Epithelial cell of proximal tubule (primary cell): ENCODE measurements around the gene EIF4B. TPM values are rescaled to one million over a fixed set of nuclear protein-coding genes. Genes with fewer than 3 reads are reported as not detected.
A peak's percentile ranks its signal among the peaks of the same experiment; 100 is the strongest.

Experiments
- DNase-seq: peaks from one replicate; pipeline ENCODE4 v3.0.0-alpha.2; 2011; ENCODE audit warnings: low read depth
- H3K4me3 ChIP-seq: 2 replicates; pipeline ENCODE4 v1.5.1; 2011; ENCODE audit warnings: low read depth, mild to moderate bottlenecking, low read length
- total RNA-seq: library from RNA; depleted of rRNA; stranded (reverse); fragments of >200 nt; gene quantifications from 2 replicates; pipeline ENCODE4 v1.2.3, GENCODE V29; 2015
- TF ChIP-seq, protein P1 (sequence below): conservative IDR thresholded peaks from 2 replicates; pipeline ENCODE4 v1.5.1; 2012; ENCODE audit warnings: low read depth, mild to moderate bottlenecking, low read length

Gene EIF4B
- total RNA-seq, 1 donor from 2014 or later = 447 TPM

DNA sequence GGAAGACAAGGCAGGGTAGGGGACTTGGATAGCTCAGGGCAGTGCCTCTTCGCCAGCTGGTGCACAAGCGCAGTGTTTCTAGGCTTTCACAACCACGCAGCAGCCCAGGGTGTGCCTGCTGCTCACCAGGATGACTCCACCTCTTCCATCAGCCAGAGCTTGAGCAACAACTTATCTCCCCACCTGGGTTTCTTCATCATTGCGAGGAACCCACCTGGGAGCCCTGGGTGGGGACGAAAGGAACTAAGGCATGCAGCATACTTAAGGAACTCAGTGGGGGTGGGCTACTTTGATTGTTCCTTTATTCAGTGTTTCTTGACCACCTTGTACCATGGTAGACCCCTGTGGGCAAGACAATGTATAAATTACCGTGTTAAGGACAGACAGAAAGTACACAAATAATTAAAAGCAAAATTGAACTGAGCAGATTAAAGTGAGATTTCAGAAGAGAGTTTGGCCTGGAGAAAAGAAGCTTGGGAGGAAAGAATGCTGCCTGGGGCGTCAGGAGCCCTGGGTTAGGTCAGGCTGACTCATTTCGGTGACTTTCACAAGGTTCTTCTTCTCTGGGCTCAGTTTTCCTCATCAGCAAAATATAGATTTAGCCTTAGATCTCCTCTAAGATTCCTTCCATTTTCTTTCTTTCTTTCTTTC lies 34.5 kb upstream of the EIF4B start:
- DNase-seq = no peak
- H3K4me3 ChIP-seq = no peak overlapping the region

DNA sequence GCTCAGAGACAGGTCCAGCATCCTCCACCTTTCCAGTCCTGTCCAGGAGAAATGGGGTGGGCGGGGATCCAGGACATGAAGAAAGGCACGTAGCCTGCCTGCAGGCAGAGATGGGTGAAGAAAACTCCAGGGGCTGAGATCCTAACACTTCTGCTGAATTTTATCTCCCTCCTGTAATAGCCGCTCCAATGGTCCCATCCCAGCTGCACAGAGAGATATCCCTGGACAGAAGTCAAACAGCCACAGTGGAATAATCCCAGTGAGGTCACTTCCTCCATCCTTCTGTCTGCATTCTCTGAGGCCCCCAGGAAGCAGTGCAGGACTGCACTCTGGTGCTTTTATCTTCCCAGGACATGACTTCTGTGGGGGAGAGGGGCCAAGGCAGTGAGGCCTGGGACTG lies 31.1 kb upstream of the EIF4B start:
- no peak for DNase-seq
- TF ChIP-seq, protein P1, sequence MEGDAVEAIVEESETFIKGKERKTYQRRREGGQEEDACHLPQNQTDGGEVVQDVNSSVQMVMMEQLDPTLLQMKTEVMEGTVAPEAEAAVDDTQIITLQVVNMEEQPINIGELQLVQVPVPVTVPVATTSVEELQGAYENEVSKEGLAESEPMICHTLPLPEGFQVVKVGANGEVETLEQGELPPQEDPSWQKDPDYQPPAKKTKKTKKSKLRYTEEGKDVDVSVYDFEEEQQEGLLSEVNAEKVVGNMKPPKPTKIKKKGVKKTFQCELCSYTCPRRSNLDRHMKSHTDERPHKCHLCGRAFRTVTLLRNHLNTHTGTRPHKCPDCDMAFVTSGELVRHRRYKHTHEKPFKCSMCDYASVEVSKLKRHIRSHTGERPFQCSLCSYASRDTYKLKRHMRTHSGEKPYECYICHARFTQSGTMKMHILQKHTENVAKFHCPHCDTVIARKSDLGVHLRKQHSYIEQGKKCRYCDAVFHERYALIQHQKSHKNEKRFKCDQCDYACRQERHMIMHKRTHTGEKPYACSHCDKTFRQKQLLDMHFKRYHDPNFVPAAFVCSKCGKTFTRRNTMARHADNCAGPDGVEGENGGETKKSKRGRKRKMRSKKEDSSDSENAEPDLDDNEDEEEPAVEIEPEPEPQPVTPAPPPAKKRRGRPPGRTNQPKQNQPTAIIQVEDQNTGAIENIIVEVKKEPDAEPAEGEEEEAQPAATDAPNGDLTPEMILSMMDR = no peak
- H3K4me3 ChIP-seq = no peak overlapping the region

More for the DNA sequence above, 34.5 kb upstream of the EIF4B start:
- TF ChIP-seq, protein P1 = no peak

DNA sequence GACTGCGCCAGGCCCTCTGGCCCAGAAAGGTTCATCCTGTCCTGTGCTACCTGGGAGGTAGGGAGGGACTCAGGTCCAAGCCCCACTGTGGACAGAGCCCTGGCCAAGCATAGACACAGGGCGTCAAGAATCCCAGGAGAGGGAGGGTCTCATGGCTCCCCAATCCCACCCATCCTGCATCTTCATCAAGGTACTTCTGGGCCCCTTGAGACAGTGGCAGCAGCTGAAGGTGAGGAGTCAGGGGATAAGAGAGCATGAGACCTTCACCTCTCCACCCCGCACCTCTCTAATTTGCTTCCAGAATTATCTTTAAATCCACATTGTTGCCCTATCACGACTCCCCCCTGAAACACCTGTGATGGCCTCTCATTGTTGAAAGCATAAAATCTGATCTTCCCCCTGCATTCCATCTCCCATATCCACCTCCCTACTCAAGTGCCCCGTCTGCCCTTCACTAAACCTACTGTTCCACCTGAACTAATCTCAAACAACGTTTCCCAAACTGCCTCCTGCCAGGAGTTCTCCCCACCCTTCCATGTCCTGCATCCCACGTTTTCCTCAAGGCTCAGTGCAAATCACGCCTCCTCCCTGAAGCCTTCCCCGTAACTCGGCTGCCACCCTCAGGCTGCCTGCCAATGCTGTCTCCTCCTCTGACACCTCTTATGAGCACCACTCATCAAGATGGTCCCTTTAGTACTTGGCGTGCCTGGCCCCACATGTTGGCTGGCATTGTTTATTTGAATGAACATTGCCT lies 30.3 kb upstream of the EIF4B start:
- DNase-seq = no peak

DNA sequence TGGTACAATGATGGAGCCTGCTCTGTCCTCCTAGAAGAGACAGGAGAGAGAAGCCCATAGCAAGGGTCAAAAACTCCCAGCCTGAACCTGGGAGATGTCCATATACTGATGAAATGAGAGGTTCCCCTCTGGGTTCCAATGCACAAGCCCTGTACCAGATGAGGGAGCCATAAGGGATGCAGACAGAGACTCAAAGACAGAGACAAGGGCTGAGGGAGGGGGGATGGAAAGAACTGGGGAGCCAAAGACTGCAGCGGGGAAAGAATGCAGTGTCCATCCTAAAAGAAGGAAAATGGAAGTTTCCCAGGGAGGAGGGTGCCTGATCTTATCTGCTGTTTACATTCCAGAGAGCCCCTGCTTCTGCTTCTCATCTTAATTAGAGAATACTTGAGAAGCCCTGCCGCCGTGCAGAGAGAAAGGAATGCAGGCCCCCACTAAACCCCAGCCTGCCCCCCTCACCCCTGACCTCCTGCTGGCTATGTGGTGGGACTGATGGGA lies 29.6 kb upstream of the EIF4B start:
- no peak for DNase-seq
- TF ChIP-seq, protein P1 = no peak
- no peak overlapping the region for H3K4me3 ChIP-seq

More for the DNA sequence above, 30.3 kb upstream of the EIF4B start:
- no peak overlapping the region for H3K4me3 ChIP-seq
- TF ChIP-seq, protein P1 = peak; percentile 71

DNA sequence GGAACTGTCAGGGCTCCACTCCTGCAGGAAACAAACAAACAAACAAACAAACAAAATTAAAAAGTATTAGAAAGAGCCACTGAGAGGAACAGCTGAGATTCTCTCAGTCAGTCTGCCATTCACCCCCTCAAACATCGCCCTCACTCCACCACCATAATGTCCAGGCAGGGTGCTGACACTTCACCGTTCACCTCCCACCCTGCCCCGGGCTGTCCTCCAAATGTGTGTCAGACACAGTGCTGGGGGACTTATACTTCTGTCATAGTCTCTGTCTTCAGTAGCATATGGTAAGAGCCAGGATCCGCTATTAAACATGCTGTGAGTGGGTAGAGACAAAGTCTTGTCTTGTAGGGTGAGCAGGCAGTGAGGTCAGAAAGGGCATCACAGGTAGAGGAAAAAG lies 29.1 kb upstream of the EIF4B start:
- H3K4me3 ChIP-seq = no peak overlapping the region
- DNase-seq = no peak
- TF ChIP-seq, protein P1 = no peak

DNA sequence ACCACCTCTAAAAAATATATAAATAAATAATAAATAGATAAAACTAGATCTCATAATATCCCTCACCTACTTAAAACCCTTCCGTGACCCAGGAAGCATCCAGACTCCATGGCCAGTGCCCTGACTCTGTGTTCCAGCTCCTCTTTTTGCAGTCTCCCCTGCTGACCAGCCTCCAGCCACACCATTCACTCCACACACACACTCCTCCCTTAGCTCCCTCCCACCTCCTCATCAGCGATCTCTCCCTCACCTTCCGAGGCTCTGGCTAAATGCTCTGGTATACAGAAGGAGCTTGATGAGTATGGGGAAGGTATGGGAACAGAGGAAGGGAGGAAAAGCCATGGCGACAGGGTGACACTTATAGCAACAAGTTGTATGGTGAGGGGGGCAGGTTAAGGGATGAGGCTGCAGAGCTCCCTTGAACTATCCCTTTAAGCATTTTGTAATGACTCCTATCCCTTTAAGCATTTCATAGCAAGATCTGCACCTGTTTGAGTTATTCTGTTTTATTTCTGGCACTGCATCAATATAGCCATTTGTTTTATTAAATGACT lies 26.1 kb upstream of the EIF4B start:
- H3K4me3 ChIP-seq = no peak overlapping the region
- DNase-seq = no peak
- TF ChIP-seq, protein P1 = no peak
